GM13976 (cell line): Measurements from ENCODE around the gene SPATA20.

Experiments
- DNase-seq: peaks from one replicate; pipeline ENCODE4 v3.0.0; 2012; ENCODE audit warnings: low spot score
- in situ Hi-C: fragments of 300-500 bp; cut with MboI; formaldehyde crosslinking; loops from one replicate; pipeline ENCODE4 v1.12.0; 2022; ENCODE audit warnings: low sequenced_read_pairs, mixed read lengths, inconsistent platforms; ENCODE audit not compliant: unreplicated experiment
- TF ChIP-seq, protein P1 (sequence below): IDR thresholded peaks from 2 replicates; pipeline ENCODE4 v1.5.1; 2012; ENCODE audit warnings: borderline replicate concordance, mild to moderate bottlenecking; ENCODE audit not compliant: insufficient read depth; ENCODE audit errors: extremely low read depth, missing control alignments, control extremely low read depth

The SPATA20 gene

DNA sequence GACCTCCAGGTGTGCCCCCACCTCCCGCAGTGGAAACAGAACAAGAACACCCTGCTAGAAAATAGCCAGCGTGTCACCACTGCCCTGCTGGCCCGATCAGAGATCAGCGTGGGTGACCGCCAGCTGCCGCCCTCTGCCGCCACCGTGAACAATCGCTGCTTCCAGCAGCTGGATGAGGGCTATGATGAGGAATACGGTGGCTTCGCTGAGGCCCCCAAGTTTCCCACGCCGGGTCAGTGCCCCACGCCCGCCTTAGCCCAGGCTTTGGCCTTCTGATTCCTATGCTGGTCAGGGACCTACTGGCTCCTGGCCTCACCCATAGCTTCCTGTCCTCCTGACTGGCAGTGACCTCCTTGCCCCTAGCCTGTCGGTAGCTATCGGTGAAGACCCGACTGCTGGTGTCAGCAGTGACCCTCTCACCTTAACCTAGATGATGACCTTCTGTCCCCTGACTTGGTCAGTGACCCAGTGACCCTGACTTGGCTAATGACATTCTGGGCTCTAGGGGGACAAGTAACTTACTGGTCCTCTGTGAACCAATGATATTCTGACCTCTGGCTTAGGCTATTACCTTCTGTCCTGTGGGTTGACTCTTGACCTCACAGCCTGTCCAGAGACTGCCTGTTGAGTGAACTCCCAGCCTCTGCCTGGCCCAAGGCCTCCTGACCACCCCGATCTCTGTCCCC lies 2.4 kb downstream of the SPATA20 start:
- in situ Hi-C loops, result loop anchor here (10.0 kb wide), 1 partner anchor 285 kb away; the partner anchor contains the start of gene WFIKKN2
- TF ChIP-seq, protein P1, sequence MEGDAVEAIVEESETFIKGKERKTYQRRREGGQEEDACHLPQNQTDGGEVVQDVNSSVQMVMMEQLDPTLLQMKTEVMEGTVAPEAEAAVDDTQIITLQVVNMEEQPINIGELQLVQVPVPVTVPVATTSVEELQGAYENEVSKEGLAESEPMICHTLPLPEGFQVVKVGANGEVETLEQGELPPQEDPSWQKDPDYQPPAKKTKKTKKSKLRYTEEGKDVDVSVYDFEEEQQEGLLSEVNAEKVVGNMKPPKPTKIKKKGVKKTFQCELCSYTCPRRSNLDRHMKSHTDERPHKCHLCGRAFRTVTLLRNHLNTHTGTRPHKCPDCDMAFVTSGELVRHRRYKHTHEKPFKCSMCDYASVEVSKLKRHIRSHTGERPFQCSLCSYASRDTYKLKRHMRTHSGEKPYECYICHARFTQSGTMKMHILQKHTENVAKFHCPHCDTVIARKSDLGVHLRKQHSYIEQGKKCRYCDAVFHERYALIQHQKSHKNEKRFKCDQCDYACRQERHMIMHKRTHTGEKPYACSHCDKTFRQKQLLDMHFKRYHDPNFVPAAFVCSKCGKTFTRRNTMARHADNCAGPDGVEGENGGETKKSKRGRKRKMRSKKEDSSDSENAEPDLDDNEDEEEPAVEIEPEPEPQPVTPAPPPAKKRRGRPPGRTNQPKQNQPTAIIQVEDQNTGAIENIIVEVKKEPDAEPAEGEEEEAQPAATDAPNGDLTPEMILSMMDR, result no peak
- no peak for DNase-seq

DNA sequence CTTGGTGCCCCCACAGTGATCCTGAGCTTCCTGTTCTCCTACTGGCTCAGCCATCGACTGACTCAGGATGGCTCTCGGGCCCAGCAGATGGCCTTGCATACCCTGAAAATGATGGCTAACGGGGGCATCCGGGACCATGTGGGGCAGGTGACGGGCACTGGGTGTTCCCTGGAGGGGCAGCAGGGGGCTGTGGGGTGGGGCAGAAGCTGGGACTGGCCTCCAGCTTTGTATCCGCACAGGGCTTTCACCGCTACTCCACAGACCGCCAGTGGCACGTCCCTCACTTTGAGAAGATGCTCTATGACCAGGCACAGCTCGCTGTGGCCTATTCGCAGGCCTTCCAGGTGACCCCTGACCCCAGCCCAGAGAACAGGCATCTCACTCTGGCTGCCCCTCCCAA lies 3.0 kb downstream of the SPATA20 start:
- TF ChIP-seq, protein P1, result no peak
- DNase-seq, result no peak
- in situ Hi-C loops, result loop anchor here (10.0 kb wide), 2 partner anchors 65 to 285 kb away; partner anchors contain the start of gene WFIKKN2

DNA sequence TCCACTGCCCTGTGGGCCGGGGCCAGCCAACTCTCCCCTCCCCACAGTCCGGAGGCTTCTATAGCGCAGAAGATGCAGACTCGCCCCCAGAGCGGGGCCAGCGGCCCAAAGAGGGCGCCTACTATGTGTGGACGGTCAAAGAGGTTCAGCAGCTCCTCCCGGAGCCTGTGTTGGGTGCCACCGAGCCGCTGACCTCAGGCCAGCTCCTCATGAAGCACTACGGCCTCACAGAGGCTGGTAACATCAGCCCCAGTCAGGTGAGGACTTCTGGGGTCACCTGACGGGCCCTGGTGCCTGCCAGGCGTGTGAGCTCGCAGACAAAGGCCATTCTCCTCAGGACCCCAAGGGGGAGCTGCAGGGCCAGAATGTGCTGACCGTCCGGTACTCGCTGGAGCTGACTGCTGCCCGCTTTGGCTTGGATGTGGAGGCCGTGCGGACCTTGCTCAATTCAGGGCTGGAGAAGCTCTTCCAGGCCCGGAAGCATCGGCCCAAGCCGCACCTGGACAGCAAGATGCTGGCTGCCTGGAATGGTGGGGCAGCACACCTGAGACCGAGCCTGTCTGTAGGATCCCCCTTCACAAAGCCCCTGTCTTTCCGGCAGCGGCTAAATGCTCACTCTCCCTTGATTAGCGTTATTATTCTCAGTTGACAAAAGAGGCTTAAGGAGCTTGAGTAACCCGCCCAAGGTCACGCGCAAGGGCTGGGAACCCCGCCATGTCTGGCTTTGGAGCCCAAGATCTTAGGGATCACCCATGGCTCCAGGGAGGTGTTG lies 3.9 kb downstream of the SPATA20 start:
- TF ChIP-seq, protein P1, result peak; percentile 41
- in situ Hi-C loops, result loop anchor here (10.0 kb wide), 1 partner anchor 64 kb away; no protein-coding TSS in a partner anchor
- DNase-seq, result no peak

DNA sequence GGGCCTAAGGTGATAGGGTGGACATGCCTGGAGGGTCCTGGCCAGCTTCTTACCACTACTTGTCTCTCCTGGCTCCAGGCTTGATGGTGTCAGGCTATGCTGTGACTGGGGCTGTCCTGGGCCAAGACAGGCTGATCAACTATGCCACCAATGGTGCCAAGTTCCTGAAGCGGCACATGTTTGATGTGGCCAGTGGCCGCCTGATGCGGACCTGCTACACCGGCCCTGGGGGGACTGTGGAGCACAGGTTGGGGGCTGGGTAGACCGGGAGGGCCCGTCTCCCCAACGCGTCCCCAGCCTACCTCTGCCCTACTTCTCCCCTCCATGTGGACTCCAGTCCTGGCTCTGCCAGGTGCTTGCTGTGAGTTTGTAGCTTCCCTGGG lies 4.5 kb downstream of the SPATA20 start:
- no peak for DNase-seq
- in situ Hi-C loops, result loop anchor here (10.0 kb wide), 1 partner anchor 63 kb away; no protein-coding TSS in a partner anchor
- TF ChIP-seq, protein P1, result no peak

DNA sequence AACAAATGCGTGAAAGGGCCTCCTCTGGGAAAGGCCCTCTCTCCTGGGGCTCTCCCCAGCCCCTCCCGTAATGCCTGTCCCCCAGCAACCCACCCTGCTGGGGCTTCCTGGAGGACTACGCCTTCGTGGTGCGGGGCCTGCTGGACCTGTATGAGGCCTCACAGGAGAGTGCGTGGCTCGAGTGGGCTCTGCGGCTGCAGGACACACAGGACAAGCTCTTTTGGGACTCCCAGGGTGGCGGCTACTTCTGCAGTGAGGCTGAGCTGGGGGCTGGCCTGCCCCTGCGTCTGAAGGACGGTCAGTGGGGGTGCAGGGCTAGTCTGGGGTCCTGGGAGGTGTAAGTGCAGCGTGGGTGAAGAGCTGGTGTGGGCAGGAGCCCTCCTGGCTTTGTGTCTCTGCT lies 4.9 kb downstream of the SPATA20 start:
- TF ChIP-seq, protein P1, result no peak
- in situ Hi-C loops, result loop anchor here (10.0 kb wide), 1 partner anchor 63 kb away; no protein-coding TSS in a partner anchor
- DNase-seq, result no peak

DNA sequence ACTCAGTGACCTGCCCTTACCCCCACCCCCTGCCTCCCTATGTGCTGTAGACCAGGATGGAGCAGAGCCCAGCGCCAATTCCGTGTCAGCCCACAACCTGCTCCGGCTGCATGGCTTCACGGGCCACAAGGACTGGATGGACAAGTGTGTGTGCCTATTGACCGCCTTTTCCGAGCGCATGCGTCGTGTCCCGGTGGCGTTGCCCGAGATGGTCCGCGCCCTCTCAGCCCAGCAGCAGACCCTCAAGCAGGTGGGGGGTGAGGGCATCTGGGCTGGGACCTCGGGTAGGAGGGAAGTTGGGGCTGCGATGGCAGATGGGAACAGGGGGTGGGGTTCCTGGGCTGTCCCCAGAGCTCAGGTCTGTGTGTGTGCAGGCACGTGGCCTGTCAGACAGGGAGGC lies 7.2 kb downstream of the SPATA20 start:
- no peak for DNase-seq
- in situ Hi-C loops, result loop anchor here (10.0 kb wide), 1 partner anchor 61 kb away; no protein-coding TSS in a partner anchor
- TF ChIP-seq, protein P1, result no peak
